ENCODE results near the gene ATP1B3.
"Not testable (repeated sequence)": the region's sequence is repeated elsewhere in the genome, so short reads cannot be mapped to it uniquely, and the experiment has no call there.

Gene ATP1B3

DNA sequence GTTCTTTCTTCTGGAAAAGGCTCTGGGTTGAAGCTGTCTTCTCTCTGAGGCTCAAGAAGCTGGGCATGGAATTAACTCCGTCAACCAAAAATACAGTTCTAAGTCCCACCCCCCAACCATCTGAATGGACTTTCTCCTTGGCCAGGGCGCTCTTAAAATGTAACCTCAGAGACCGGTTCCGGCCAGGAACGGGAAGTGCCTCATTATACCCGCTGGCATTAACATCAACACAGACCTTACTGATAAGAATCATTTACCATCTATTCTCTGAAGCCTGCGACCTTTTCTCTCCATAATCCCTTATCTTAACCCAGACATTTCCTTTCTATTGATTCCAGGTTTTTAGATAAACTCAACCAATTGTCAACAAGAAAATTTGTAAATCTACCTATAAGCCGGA lies 64.7 kb downstream of the ATP1B3 start:
- no peak for DNase-seq (ENCODE audit: low read depth in 2 of 3, low spot score in 2 of 3)

DNA sequence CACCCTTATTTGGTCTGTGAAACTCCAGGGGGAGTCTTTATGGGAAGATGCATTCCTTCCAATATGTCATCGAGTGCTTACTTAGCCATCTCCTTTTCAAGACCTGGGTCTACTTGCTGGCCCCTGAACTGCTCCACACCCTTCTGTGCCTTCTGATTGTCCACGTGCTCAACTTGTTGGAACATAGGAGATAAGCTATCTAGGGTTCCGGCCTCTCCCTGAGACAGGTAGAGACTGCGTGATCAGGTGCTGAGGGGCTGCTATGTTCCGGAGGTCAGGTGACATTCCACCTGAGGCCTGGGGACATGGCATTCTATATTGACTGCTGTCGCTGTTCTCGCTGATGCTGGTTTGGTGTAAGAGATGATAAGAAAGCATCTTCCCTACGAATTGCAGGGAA lies 65.6 kb downstream of the ATP1B3 start:
- no peak for DNase-seq (ENCODE audit: low read depth in 2 of 3, low spot score in 2 of 3)

DNA sequence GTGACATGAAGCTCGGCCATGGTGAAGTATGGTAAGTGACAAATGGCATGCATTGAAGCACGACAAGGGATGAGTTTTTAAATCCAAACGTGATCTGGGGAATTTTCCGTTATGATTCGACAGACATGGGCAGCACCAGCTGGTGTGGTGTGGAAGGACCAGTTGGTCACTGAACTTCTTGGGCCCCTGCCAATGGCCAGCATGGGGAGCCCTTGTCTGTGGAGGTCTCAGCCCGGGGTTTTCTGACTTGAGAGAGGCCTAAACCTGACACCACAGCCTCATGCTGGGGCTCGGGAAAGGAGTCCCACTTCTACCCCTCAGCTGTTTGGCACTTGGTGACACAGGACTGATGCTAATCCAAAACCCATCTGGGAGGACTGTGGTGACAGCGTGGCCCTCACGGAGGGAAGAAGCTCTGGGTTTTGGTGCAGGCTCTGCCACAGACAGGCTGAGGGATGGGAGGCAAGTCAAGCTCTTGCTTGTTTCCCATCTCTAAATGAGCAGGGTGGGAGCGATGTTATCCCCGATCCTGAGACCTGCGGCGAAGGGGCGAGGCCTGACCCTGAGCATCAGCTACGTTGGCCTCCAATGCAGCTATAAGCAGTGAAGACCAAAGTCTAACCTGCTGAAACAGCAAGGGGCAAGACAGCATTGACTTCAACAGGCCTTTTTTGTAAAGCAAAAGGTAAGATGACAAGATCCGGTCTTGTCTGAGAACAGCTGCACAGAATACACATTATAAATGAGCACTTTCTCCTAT lies 69.5 kb downstream of the ATP1B3 start:
- DNase-seq (ENCODE audit: low read depth in 2 of 3, low spot score in 2 of 3) = no peak

DNA sequence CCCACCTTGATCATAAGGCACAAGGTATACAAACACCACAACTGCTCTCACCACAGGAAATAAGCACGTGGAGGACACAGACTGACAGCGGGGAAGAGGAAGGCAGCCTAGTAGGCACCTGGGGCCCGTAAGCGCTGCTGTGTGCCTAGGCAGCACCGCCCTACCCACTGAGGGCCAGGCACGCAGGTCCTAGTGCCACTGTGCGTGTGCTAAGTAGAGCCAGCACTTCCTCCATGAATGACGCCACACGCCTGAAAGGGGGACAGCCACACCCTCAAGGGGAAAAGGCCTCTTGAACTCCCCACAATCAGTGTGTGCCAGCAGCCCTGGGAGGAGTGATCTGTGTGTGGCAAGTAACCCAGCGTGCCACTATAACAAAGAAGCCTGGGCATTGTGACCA lies 73.0 kb downstream of the ATP1B3 start:
- DNase-seq (ENCODE audit: low read depth in 2 of 3, low spot score in 2 of 3) = no peak

DNA sequence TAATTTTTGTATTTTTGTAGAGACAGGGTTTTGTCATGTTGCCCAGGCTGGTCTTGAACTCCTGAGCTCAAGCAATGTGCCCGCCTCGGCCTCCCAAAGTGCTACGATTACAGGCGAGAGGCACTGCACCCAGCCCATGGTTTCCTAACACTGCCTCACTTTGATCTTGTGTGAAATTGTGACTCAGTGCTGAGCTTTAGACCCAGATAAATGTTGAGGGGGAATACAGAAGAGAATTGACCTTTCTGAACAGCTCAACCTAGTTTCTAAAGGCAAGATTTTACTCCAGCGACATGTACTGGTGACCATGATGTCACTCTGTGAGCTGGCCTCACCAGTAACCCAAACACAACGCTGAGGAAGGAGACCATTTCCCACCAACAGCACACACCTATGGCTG lies 73.5 kb downstream of the ATP1B3 start:
- DNase-seq (ENCODE audit: low read depth in 2 of 3, low spot score in 2 of 3) = no peak

DNA sequence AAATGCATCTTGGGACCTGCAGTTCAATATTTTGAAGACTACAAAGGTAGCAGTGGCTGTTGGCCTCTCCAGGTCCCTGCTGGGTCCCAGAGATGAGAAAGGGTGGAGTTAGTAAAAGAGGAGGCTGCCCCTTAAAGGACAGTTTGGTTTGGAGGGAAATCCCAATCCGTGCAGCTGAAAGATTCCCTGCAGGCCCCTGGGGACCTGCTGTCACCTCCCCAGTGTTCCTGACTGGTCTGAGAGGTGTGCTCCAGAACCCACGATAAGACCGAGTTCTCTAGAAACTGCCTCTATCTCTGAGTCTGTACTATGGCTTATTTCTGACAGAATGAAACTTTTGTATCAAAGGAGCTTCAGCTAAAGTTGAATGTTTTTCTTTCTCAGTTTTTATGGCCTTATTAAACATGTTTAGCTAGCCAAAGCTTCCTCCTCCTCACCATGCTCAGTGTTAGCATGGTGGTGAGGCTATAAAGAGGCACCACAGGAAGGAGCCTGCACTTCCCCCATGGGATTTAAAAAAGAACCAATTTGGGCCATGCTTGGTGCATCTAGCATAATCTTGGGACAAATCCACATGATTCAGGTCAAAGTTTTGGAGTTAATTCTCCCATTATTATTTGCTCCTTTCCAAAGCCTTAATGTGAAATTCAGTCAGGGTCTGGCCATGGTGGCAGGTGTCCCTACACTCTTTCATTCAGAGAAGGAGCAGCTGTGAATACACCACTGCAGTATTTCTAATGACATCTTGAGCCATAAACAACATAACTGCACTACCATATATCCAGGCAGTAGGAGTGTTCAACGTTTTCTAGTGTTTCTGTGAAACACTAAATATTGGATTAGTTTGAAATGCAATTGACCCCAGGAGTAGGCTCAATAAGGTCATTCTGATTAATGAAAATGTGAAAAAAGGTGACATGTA lies 74.4 kb downstream of the ATP1B3 start:
- no peak for DNase-seq (ENCODE audit: low read depth in 2 of 3, low spot score in 2 of 3)

DNA sequence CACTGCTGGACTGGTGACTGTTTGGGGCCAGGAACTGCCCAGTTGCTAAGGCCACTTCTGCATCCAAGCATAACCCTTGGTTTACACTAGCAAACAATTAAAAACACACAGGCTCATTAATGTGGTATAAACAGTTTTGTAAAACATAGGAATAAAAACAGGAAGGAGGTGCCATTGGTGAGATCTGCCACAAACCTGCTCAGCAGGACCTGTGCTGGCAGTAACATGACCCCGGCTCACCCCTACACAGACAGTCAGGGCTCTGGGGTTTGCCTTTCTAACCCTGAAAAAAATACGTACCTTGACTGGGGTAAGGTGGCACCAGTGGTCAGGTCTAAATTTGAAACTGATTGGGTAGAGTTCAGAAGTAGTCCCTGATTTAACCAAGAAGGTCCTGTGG lies 76.2 kb downstream of the ATP1B3 start:
- DNase-seq (ENCODE audit: low read depth in 2 of 3, low spot score in 2 of 3) = no peak

DNA sequence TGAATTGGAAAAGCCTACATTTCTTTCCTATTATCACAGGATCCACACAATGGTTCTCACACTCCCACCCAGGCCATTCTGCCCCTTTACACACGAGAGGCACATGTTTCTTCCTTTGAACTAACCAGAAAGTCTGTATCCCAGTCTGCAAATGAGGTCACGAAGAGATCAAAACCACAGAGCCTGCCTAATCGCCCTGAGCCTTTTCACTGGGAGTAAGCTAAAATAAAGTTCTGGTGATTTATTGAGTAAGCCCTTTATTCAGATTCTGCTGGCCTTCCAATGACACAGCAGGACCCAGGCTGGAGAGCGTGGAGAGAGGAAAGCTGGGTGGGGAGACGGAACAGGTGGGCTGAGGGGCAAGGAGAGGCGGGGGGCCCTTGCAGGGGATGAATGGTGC lies 78.7 kb downstream of the ATP1B3 start:
- no peak for DNase-seq (ENCODE audit: low read depth in 2 of 3, low spot score in 2 of 3)

DNA sequence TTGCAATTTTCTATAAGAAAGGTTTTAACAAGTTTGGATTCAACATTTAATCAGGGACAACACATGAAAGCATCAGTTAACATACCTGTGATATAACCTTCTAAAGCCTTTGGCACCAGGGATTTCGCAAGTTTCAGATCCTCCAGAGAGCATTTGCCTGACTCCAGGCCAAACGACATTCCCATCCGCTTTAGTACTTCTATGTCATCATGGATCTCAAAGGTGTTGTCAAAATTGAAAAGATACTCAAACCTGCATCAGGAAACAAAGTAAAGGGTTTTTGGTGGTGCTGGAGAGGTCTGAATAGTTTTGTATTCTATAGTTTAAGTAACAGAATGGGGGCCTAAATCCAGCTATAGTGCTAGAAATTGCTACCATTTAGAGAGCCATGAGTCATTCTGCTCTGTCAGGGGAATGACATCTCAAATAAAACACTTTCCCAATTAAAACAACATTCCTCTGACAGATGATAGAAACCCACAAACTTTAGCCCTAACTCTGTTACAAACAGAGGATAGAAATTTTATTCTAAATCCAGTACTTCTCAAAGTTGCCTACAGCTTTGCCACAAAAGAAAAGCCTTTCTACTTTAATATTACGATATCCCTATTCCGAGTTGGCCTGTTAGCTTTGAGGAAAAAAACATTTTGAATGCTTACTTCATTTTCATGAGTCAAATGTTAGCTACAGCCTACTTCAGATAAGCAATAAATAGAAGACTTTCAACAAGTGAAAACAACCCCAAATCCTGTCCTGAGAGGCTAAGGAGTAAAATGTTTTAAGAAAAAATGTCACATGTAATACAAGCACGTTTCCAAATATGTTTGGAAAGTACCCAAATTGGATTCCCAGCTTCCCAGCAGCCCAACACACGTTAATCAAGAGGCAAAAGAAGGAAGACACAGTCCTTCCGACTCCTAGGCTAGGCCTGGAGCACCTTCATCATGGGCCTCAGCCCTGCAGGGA lies 83.4 kb downstream of the ATP1B3 start:
- DNase-seq (ENCODE audit: low read depth in 2 of 3, low spot score in 2 of 3) = no peak

DNA sequence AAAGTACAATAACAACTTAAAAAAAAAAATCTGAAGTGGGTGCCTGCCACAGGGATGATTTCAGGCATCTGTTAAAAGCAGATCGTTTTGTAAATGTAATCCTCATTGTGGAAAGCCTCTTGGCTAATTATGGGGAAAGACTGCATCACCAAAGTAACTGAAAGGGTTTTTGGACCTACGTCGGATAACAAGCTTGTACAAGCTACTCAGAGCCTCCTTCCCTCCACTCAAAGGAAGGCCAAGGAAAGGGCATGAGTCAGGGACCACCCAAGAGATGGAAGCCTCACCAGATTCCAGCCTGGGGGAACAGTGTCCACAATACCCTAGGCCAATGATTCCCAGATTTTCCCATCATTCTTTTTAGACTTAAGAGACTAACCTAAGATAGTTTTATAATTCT lies 84.3 kb downstream of the ATP1B3 start:
- DNase-seq (ENCODE audit: low read depth in 2 of 3, low spot score in 2 of 3) = no peak

DNA sequence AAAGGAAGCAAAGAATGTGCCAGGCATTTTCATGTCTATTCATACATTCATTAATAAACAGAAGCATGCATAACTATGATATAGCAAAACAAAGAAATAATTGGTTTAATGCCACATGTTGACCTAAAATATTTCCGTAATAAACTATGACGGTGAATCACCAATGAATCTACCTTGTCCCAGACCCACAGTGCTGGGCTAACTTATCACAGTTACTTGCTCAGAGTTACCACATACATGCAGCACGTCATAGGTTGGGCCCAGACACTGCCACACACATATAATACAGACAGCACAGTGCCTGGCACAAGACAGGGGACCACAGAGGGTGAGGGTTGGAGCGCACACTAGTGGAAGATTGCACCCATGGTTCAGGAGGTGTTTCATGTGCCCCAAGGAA lies 86.9 kb downstream of the ATP1B3 start:
- DNase-seq (ENCODE audit: low read depth in 2 of 3, low spot score in 2 of 3) = no peak

DNA sequence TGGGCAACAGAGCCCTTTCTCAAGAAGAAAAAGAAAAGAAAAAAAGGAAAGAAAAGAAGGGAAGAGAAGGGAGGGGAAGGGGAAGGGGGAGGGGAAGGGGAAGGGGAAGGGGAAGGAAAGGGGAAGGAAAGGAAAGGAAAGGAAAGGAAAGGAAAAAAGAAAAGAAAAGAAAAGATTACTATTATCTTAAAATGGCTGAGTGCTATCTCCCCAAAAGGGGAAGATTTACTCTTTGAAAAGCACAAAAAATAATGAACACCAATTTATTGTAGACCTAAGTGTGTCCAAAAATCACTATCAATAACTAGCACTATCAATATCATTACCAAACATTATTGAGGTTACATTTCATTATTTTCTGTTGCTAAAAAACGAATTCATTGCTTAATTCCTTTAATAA lies 89.0 kb downstream of the ATP1B3 start:
- no peak for DNase-seq (ENCODE audit: low read depth in 2 of 3, low spot score in 2 of 3)

DNA sequence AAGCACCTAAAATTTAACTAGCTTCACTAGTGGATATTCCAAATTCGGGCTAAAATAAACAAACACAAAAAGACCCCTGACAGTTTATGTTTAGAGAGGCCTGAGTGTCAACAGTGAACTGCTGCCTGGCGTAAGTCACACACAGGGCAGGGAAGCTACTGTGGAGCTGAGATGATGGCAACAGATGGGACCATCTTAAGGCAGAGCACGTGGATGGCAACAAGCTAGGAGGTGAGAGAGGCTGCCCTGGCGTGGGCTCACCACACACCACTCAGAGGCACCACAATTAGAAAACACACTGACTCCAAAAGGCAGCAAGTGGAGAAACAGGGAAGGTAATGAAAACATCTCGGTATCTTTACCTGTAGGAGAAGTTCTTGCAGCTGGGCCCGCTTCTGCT lies 93.3 kb downstream of the ATP1B3 start:
- no peak for DNase-seq (ENCODE audit: low read depth in 2 of 3, low spot score in 2 of 3)

DNA sequence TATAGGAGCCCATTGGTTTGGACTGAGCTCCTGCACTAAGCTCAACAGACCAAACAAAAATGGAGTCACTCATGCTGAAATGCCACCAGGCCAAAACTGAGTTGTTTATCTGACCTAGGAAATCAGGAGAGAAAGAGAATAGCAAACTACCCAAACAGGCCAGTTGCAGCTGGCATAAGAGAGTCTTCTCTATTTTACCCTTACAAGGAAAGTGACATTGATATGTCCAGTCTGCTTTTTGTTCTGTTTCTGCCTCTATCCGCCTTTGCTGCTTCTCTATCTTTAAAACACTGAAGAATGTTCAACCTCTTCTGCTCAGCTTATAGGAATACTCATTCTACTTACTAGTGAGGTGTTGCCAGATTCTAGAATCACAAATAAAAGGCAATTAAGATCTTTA lies 95.1 kb downstream of the ATP1B3 start:
- no peak for DNase-seq (ENCODE audit: low read depth in 2 of 3, low spot score in 2 of 3)

DNA sequence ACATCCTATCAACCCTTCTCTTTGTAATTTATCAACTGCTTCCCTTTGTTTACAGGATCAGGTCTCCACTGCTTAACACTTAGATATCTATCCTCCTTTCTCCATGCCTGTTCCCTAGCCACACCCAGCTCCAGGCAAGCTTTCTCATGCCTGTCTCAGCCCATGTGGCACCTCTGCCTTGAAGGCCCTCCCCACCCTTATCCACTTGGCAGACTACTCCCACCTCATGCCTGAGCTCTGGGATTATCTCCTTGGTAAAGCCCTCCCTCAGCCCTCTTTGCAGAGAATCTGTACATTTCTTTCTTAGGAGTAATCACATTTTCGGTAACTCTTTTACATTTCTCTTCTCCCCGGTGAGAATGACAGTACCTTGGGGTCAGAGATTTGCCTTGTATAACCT lies 96.0 kb downstream of the ATP1B3 start:
- no peak for DNase-seq (ENCODE audit: low read depth in 2 of 3, low spot score in 2 of 3)

DNA sequence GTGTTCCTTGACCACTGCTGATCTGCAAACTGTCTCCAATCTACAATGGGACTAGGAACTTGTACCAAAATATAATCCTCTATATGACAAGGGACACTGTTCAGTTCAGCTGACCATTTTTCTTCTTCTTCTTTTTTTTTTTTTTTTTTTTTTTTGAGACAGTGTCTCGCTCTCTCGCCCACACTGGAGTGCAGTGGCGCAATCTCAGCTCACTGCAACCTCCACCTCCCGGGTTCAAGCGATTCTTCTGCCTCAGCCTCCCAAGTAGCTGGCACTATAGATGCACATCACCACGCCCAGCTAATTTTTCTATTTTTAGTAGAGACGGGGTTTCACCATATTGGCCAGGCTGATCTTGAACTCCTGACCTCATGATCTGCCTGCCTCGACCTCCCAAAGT lies 98.3 kb downstream of the ATP1B3 start:
- DNase-seq (ENCODE audit: low read depth in 2 of 3, low spot score in 2 of 3) = not testable (repeated sequence)

All from activated CD8-positive, alpha-beta memory T cell treated with anti-CD3 and anti-CD28 coated beads for 48 hours (primary cell).